Stimulated activated CD8-positive, alpha-beta memory T cell treated with anti-CD3 and anti-CD28 coated beads, Interleukin-7, amount 100 ng/mL, for 1 hour (primary cell): Measurements from ENCODE around the gene IL17REL.

Source experiments
- DNase-seq, 2 donors: peaks; one replicate each; pipeline ENCODE4 v3.0.0-alpha.2; 2020; ENCODE audit warnings: low read depth in 2 of 2

Gene IL17REL

GRCh38 chr22:50012211-50013181, at the start of gene IL17REL:
Gene IL17REL (minus strand): TSS chr22:50012765. CDS start chr22:50012646, 119 bp downstream.
- DNase-seq: no peak

GRCh38 chr22:50061824-50062355, 49.3 kb upstream of the IL17REL start:
- no peak for DNase-seq

DNA sequence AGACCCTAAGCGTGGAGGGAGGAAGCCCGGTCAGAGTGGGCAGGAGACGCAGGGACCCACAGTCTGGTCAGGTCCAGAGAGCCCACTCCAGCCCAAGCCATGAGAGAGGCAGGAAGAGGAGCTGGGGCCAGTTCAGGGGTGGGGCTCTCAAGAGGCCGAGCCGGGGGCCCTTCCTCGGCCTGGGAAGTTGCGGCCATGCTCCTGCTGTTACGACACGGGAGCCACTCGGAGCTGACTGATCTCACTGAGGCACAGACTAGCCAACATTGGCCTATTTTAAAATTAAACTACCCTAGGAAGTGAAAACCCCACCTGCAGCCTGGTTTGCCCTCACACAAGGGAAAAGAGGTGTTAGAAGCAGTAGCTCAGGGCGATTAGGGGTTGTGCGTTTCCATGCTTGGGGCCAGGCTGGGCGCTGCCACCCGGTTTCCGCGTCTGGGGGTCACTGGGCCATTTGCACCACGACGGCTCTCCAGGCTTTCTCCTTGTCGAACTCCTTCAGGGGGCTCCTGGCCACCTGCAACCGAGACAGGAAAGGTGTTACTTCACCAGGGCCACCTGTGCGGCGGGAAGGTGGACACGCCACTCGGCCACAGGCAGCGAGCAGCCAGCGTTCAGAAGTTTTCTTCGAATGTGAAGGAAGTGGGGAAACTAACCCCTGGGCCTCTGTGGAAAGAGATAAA, 48.7 kb upstream of the IL17REL start:
- DNase-seq: no peak

DNA sequence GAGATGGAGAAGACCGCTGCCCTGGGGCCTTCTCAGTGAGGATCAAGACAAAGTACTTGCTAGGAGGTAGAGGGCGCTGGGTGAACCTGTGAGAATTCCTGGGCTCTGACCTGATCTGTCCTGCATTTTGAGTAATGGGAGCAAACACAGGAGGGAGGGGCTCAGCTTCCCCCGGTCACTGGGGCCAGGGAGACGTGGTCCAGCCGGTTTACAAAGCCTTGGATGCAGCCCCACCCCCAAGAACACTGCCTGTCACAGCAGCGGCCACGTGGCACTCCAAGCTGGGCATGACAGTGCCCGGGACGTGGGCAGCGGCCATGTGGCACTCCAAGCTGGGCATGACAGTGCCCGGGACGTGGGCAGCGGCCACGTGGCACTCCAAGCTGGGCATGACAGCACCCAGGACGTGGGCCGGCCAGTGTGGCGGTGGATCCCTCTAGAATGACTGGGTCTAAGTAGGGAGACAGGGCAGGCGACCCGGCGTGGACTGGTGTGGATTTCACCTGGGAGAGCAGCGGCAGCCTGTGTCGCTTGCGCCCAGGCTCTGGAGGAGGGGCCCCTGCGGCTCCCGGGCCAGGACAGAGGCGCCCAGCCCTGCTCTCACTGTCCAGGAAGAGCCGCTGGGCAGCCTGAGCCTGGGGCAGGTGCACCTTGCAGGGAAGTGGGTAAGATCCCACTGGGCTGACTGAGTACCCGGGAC, 48.0 kb upstream of the IL17REL start:
- DNase-seq: no peak

GRCh38 chr22:50059881-50060262, 47.3 kb upstream of the IL17REL start:
- no peak for DNase-seq

GRCh38 chr22:50058906-50059880, 46.6 kb upstream of the IL17REL start:
- no peak for DNase-seq

- no peak for DNase-seq
These were observed 45.7 kb upstream of the IL17REL start, which contains the start of gene TTLL8 for GRCh38 chr22:50058061-50058905. Gene TTLL8 (minus strand): TSS chr22:50058298.

DNA sequence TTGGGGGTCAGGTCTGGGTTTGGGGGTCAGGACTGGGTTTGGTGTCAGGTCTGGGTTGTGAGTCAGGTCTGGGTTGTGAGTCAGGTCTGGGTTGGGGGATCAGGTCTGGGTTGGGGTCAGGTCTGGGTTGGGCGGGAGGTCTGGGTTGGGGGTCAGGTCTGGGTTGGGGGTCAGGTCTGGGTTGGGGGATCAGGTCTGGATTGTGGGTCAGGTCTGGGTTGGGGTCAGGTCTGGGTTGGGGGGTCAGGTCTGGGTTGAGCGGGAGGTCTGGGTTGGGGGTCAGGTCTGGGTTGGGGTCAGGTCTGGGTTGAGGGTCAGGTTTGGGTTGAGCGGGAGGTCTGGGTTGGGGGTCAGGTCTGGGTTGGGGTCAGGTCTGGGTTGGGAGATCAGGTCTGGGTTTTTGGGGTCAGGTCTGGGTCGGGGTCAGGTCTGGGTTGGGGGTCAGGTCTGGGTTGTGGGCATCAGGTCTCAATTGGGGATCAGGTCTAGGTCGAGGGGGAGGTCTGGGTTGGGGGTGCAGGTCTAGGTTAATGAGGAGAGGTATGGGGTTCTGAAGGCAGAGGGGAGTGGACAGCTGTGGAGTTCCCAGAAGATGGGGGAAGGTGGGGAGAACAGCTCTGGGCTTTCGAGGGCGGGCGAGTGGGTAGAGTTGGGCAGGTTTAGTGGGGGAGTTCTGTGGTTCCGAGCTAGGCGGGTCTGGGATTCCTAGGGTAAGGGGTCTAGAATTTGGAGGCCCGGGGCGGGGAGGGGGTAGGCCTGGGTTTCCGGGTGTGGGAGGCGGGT, 44.9 kb upstream of the IL17REL start:
- DNase-seq: no peak

- DNase-seq: no peak
These were observed 43.8 kb upstream of the IL17REL start for GRCh38 chr22:50056214-50056972.

DNA sequence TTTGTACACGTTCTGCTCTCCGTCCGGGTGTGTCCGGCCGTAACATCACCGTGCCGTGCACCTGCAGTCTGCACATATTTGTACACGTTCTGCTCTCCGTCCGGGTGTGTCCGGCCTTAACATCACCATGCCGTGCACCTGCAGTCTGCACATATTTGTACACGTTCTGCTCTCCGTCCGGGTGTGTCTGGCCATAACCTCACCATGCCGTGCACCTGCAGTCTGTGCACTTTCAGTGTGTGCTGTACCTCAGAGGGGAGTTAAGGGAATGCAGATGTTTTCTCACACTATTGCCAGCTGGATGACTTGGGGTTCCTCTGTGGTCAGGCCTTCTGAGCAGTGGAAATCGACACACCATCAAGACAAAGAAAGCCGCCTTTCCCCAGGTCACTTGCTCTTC, 41.3 kb upstream of the IL17REL start:
- no peak for DNase-seq

GRCh38 chr22:50051930-50052329, 39.4 kb upstream of the IL17REL start:
- no peak for DNase-seq

DNA sequence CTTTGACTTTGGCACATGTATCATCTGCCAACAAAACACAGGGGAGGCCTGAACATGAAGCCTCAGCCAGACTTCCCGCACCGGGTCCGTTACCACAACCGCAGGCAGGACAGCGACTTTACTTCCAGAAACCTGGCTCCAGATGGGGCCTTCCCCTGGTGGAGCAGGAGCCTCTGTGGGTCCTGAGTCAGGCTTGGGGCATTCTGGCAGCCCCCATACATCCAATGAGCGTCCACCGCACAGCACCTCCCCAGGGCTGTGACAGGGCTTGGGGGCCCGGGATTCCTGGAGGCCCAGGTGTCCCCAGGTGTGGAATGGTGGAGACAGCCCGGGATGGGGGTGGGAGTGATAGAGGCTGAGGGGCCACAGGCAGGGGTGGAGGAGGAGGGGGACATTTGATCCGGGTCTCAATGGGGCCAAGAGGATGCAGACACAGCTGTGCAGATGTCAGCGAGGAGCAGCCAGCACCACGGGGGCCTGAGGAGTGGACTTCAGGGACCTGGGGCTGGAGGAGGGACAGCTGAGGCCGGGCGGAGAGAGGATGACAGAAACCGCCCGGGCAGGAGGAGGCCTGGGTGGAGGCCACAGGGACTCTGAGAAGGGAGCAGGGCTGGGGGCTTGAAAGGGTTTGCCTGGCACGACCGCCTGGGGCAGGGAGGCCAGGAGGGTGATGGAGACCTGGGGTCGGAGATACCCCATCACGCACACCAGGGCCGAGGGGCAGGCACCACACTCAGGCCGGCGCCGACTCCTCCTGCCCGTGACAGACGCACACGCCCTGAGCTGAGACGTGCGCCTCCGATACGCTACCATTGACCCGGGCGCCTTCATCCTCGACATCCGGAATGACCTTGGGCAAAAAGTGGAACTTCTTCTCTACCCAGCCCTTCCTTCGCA, 37.0 kb upstream of the IL17REL start:
- no peak for DNase-seq

DNA sequence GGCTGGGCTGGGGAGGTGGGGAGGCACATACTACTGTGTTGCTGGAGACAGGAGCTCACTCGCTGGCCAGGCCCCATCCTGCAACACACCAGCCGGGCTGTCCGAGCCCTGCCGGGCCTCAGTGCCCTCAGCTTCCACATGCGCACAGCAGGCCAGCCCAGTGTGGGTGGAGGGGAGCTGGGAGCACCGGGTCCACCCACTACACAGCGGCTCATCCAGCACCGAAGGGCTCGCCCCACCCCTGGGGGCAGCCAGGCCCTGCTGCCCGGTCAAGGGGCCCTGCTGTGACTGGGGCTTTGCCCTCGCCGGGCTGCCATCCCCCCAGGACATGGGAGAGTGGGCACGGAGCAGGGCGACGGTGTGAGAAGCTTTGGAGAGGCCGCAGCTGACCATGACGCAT, 36.3 kb upstream of the IL17REL start:
- DNase-seq: no peak

DNA sequence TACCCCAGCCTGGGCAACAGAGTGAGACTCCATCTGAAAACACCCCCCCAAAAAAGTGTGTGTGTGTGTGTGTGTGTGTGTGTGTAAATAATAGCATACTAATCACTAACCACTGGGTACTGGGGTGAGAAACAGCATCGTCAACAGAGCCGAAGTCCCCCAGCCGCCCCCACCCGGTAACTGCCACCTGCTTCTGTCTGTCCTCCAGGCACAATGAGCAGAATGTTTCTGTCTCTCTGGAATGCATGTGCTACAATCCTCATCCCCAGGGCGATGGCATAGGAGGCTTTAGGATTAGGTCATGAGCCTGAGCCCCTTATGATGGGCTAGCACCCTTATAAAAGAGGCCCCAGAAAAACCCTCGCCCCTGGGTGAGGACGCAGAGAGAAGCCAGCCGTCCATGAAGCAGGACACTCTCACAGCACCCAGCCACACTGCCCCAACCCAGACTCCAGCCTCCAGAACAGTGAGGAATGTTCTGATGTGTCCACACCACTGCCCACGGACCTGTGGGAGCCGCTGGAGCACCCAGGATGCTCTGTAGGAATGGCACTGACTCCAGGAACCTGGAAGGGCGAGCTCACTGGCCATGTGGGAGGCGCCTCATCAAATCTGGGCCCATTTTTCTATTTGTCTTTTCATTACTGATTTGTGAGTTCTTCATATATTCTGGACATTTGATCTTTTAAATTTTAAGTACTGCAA, 35.6 kb upstream of the IL17REL start:
- DNase-seq: no peak

DNA sequence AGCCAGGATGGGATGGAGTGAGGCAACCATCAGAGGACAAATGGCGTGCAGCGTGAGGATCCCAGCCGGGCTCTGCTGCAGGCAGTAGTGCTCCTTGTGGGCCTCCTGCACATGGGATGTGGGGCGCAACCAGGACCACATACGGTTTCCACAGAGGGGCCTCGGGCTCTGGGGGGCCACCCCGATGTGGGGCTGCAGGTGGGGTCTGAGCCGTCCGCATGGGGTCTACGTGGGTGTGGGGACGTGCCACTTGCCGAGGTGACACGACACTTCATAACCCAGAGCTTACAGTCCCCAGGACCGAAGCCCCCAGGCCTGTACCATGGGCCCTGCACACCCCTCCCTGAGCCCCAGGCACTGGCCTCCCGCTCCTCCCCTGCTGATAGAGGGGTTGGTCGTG, 34.8 kb upstream of the IL17REL start:
- DNase-seq: no peak

DNA sequence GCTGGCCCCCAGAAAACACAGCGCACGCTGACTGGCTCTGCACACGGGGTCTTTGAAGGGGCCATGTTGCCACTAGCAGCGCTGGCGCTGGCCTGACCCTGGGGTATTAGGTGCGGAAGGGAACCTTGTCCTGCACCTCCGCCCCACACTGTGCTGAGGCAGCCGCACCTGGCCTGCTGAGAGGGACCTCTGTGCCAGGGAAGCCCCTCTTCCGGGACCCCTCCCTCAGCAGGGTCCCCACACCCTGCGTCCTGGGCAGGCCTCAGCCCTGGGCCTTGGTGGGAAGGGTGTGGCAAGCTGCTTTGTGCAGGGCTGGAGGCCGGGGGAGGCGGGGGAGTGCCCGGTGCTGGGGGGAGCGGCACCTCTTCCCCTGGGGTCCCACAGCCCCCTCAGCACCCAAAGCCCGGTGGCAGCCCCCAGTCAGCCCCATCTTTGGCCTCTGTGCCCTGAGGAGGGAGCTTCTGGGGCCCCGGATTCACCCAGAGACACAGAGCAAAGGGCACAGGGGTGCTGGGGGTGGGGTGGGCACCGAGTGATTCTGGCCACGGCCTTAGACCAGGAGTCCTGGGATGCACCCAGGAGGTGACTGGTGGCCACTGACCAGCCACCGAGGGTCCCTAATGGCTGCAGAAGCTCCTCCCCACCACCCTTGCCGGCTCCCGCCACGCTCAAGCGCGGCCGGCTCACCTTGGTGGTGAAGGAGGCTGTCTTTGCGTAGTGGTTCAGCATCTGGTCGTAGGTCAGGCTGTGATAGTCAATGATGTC, 34.1 kb upstream of the IL17REL start:
- DNase-seq: no peak
